ENCODE measurements around the gene ARID2.

DNA sequence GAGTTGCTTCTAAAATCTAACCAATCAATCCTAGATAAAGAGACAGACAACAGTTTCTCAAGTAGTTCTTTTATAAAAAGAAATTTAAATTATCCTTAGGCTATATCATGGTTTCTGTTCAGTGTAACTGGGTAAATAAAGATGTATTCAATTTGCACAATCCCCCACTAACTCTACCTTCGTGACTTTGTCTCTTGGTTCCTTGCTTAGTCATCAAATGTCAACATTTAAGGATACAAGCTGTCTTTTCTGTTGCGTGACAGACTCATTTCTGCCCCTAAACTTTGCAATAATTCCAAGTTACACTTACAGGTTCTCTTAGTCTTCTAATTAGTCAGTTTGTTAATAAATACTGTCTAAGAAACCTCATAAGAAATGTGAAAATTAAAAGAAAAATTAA is 210.3 kb downstream of the ARID2 start:
- TF ChIP-seq, protein P1, sequence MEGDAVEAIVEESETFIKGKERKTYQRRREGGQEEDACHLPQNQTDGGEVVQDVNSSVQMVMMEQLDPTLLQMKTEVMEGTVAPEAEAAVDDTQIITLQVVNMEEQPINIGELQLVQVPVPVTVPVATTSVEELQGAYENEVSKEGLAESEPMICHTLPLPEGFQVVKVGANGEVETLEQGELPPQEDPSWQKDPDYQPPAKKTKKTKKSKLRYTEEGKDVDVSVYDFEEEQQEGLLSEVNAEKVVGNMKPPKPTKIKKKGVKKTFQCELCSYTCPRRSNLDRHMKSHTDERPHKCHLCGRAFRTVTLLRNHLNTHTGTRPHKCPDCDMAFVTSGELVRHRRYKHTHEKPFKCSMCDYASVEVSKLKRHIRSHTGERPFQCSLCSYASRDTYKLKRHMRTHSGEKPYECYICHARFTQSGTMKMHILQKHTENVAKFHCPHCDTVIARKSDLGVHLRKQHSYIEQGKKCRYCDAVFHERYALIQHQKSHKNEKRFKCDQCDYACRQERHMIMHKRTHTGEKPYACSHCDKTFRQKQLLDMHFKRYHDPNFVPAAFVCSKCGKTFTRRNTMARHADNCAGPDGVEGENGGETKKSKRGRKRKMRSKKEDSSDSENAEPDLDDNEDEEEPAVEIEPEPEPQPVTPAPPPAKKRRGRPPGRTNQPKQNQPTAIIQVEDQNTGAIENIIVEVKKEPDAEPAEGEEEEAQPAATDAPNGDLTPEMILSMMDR (IDR thresholded peaks at IDR 0.05; ENCODE audit: insufficient read depth, low read length, poor library complexity, severe bottlenecking), result no peak
- TF ChIP-seq EZH2phosphoT487 (conservative IDR thresholded peaks at IDR 0.05; ENCODE audit: low read length), result no peak

Data from SU-DHL-6 (cell line).